GM23248 (cell line): ENCODE data around the gene RIT2. TPM values are rescaled to one million over a fixed set of nuclear protein-coding genes. Genes with fewer than 3 reads are reported as not detected.

Source experiments
- DNase-seq: peaks from one replicate; pipeline ENCODE4 v3.0.0-alpha.2; 2015
- H2AFZ ChIP-seq: fragments of 200-600 bp; sonication (generic); 2 replicates; pipeline ENCODE4 v1.6.1; 2016; ENCODE audit warnings: antibody characterized with exemption
- H3F3A ChIP-seq: fragments of 200-600 bp; sonication (generic); 2 replicates; pipeline ENCODE4 v1.6.1; 2016; ENCODE audit warnings: mild to moderate bottlenecking, antibody characterized with exemption, mixed run types; ENCODE audit not compliant: insufficient read depth
- H3K27ac ChIP-seq: fragments of 200-600 bp; sonication (generic); 2 replicates; pipeline ENCODE4 v1.5.1; 2016; ENCODE audit warnings: mild to moderate bottlenecking
- H3K27me3 ChIP-seq: fragments of 200-600 bp; sonication (generic); replicated peaks from 2 replicates; pipeline ENCODE4 v1.6.1; 2016; ENCODE audit warnings: mild to moderate bottlenecking; ENCODE audit not compliant: insufficient read depth
- H3K36me3 ChIP-seq: fragments of 200-600 bp; sonication (generic); 2 replicates; pipeline ENCODE4 v1.6.1; 2016; ENCODE audit warnings: low read depth, mild to moderate bottlenecking
- H3K4me1 ChIP-seq: fragments of 200-600 bp; sonication (generic); 2 replicates; pipeline ENCODE4 v1.6.1; 2016; ENCODE audit warnings: mild to moderate bottlenecking; ENCODE audit not compliant: insufficient read depth
- H3K4me2 ChIP-seq: fragments of 200-600 bp; sonication (generic); one replicate; pipeline ENCODE4 v1.6.1; 2016; ENCODE audit warnings: mild to moderate bottlenecking; ENCODE audit not compliant: unreplicated experiment
- H3K4me3 ChIP-seq: fragments of 200-600 bp; sonication (generic); 2 replicates; pipeline ENCODE4 v1.5.1; 2016; ENCODE audit warnings: mild to moderate bottlenecking
- H3K79me2 ChIP-seq: fragments of 200-600 bp; sonication (generic); 2 replicates; pipeline ENCODE4 v1.6.1; 2016; ENCODE audit warnings: mild to moderate bottlenecking; ENCODE audit not compliant: insufficient read depth
- H3K9ac ChIP-seq: fragments of 200-600 bp; sonication (generic); 2 replicates; pipeline ENCODE4 v1.6.1; 2016; ENCODE audit warnings: mild to moderate bottlenecking
- H3K9me2 ChIP-seq: fragments of 200-600 bp; sonication (generic); 2 replicates; pipeline ENCODE4 v1.6.1; 2016; ENCODE audit warnings: mixed run types, mild to moderate bottlenecking, moderate library complexity; ENCODE audit not compliant: insufficient read depth
- H3K9me3 ChIP-seq: fragments of 200-600 bp; sonication (generic); one replicate; pipeline ENCODE4 v1.6.1; 2017; ENCODE audit warnings: low read depth
- H4K20me1 ChIP-seq: fragments of 200-600 bp; sonication (generic); 2 replicates; pipeline ENCODE4 v1.6.0; 2016; ENCODE audit not compliant: insufficient read depth
- EZH2 ChIP-seq: fragments of 200-600 bp; sonication (generic); IDR thresholded peaks from 2 replicates; pipeline ENCODE4 v1.6.1; 2018; ENCODE audit warnings: antibody characterized with exemption, mild to moderate bottlenecking; ENCODE audit not compliant: insufficient read depth, poor library complexity, severe bottlenecking
- EZH2phosphoT487 ChIP-seq: fragments of 200-600 bp; sonication (generic); IDR thresholded peaks from 2 replicates; pipeline ENCODE4 v1.6.1; 2018; ENCODE audit warnings: antibody characterized with exemption, moderate library complexity, mild to moderate bottlenecking, low read depth; ENCODE audit not compliant: insufficient read depth
- WGBS, 2 experiments: methylation state at CpG; one replicate each; pipeline ENCODE4 v1.1.6; 2015 to 2017; ENCODE audit warnings: low lambda C conversion rate in 2 of 2, low coverage in 1 of 2; ENCODE audit errors: missing lambda C conversion rate in 2 of 2; 5-methylcytosine and 5-hydroxymethylcytosine counted together
- in situ Hi-C: fragments of 300-500 bp; cut with MboI; formaldehyde crosslinking; loops from 2 replicates; pipeline ENCODE4 v1.15.0; 2020
- polyA plus RNA-seq: library from polyadenylated mRNA; unstranded; fragments of >200 nt; fragmentation: Nextera tagmentation; extraction: Ambion mirVana; gene quantifications from 2 replicates; pipeline ENCODE4 v1.2.1, GENCODE V29; 2016
- total RNA-seq: library from RNA; depleted of rRNA; stranded (reverse); fragments of >200 nt; shearing (Covaris generic); gene quantifications from 2 replicates; pipeline ENCODE4 v1.2.3, GENCODE V29; 2014

RIT2 gene
- total and polyA plus RNA-seq, 2 experiments from 2014 or later: not detected

GRCh38 chr18:42980426-42980825 is 135.1 kb downstream of the RIT2 start:
- Histone ChIP-seq H3K9me3 (no peaks in the 10 kb centered on the region), H3F3A (no peaks in the 10 kb centered on the region), H3K9me2 (no peaks in the 10 kb centered on the region), H4K20me1 (no peaks in the 10 kb centered on the region), H2AFZ (no peak overlapping the region), H3K4me3 (no peak overlapping the region), H3K4me2 (no peak overlapping the region), H3K9ac (no peak overlapping the region), H3K27ac (no peak overlapping the region), H3K36me3 (no peaks in the 10 kb centered on the region), H3K79me2 (no peaks in the 10 kb centered on the region), H3K27me3 (no peaks in the 10 kb centered on the region), H3K4me1 (no peaks in the 10 kb centered on the region)
- TF ChIP-seq EZH2phosphoT487: no peak
- no peak for TF ChIP-seq EZH2
- WGBS, 2 experiments: 36 to 68% methylated on average over 1 of the region's 1 CpG
- no peak for DNase-seq
- in situ Hi-C loops: no loop called here

- Histone ChIP-seq H3K27me3 (no peaks in the 10 kb centered on the region), H3K9me3 (no peaks in the 10 kb centered on the region), H3K4me1 (no peaks in the 10 kb centered on the region), H3K9ac (no peak overlapping the region), H4K20me1 (no peaks in the 10 kb centered on the region), H3K9me2 (no peaks in the 10 kb centered on the region), H3K36me3 (no peaks in the 10 kb centered on the region), H3K79me2 (no peaks in the 10 kb centered on the region), H2AFZ (no peak overlapping the region), H3K4me2 (no peak overlapping the region), H3K27ac (no peak overlapping the region), H3K4me3 (no peak overlapping the region), H3F3A (no peaks in the 10 kb centered on the region)
- TF ChIP-seq EZH2 (no peak), EZH2phosphoT487 (no peak)
- in situ Hi-C loops: no loop called here
- 16 to 17% methylated on average over 4 of the region's 4 CpGs for WGBS, 2 experiments
- no peak for DNase-seq
Observed at GRCh38 chr18:42977982-42978637, 137.4 kb downstream of the RIT2 start.

- no peak overlapping the region for H3K27ac ChIP-seq
- no peaks in the 10 kb centered on the region for H3K9me3 ChIP-seq
- H3K4me2 ChIP-seq: no peak overlapping the region
- no peaks in the 10 kb centered on the region for H3K36me3 ChIP-seq
- DNase-seq: no peak
- H2AFZ ChIP-seq: no peak overlapping the region
- no peaks in the 10 kb centered on the region for H3K79me2 ChIP-seq
- H3K4me1 ChIP-seq: no peaks in the 10 kb centered on the region
- H3K27me3 ChIP-seq: no peaks in the 10 kb centered on the region
- no peak for TF ChIP-seq EZH2phosphoT487
- no peak for TF ChIP-seq EZH2
- no peak overlapping the region for H3K9ac ChIP-seq
- WGBS, 2 experiments: 1 to 3% methylated on average over 3 of the region's 3 CpGs
- no peaks in the 10 kb centered on the region for H3K9me2 ChIP-seq
- H3F3A ChIP-seq: no peaks in the 10 kb centered on the region
- in situ Hi-C loops: no loop called here
- H4K20me1 ChIP-seq: no peaks in the 10 kb centered on the region
- no peak overlapping the region for H3K4me3 ChIP-seq
Observed at GRCh38 chr18:42976869-42977590, 138.5 kb downstream of the RIT2 start.

- Histone ChIP-seq H3K4me2 (no peak overlapping the region), H3K27me3 (no peaks in the 10 kb centered on the region), H3F3A (no peaks in the 10 kb centered on the region), H3K9ac (no peak overlapping the region), H3K36me3 (no peaks in the 10 kb centered on the region), H3K79me2 (no peaks in the 10 kb centered on the region), H3K4me3 (no peak overlapping the region), H3K9me2 (no peaks in the 10 kb centered on the region), H3K4me1 (no peaks in the 10 kb centered on the region), H3K9me3 (no peaks in the 10 kb centered on the region), H3K27ac (no peak overlapping the region), H2AFZ (no peak overlapping the region), H4K20me1 (no peaks in the 10 kb centered on the region)
- 4 to 7% methylated on average over 2 of the region's 2 CpGs for WGBS, 2 experiments
- no peak for DNase-seq
- TF ChIP-seq EZH2 (no peak), EZH2phosphoT487 (no peak)
- in situ Hi-C loops: no loop called here
Observed at GRCh38 chr18:42969366-42969765, 146.1 kb downstream of the RIT2 start.
